ENCODE measurements around the gene PDLIM1. TPM values are rescaled to one million over a fixed set of nuclear protein-coding genes. Genes with fewer than 3 reads are reported as not detected.
A peak's percentile ranks its signal among the peaks of the same experiment; 100 is the strongest.
"Not testable (repeated sequence)": the region's sequence is repeated elsewhere in the genome, so short reads cannot be mapped to it uniquely, and the experiment has no call there.

PDLIM1 gene
- total RNA-seq, 6 experiments from 2014 or later = 63.9 to 105 (median 82.1) TPM

DNA sequence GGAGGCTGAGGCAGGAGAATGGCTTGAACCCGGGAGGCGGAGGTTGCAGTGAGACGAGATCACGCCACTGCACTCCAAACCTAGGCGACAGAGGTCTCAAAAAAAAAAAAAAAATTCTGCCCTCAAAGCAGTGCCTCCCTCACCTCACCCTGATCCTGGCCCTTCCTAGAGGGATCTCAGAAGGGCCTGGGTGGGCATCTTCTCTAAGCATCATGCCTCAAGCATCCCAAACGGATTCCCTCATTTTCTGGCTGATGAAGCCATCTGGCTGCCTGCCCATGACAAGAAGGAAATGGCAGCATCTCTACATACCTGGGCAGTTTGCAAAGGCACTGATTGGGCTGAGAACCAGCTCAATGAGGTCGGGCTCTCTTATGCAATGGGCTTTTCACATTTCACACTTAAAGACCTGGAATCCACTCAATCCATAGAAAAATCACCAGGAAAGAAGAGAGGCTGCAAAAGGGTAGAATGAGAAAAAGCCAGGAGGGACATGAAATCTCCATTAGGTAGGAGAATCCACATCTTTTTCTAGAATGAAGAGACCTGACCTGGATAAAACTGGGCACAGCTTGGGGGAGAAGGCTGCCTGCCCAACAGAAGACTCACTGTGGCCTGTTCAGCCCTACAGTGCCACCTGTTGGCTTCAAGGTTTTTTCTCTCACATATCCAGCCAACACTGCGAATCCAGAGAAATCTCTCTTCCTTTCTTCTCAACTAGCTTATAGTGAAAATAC, 48.1 kb downstream of the PDLIM1 start:
- intact Hi-C loops (cut with DNase I) = loop anchor here in 1 of 2 donors (10.0 kb wide), 1 partner anchor 122 kb away; no protein-coding TSS in a partner anchor
- Histone ChIP-seq H3K27me3 (no peaks in the 10 kb centered on the region), H3K27ac (no peak overlapping the region), H3K9me3 (no peaks in the 10 kb centered on the region), H3K4me3 (no peak overlapping the region), H3K4me1 (peaks cover 0 to 7% (median 0%) of the 10 kb centered on the region in 4 donors), H3K36me3 (peaks cover 3 to 61% (median 16%) of the 10 kb centered on the region in 4 donors)
- DNase-seq (no peak), ATAC-seq (peak; percentile 56 to 87 (median 81))
- WGBS (ENCODE audit: insufficient coverage, low coverage, low lambda C conversion rate, missing lambda C conversion rate) = 48% methylated on average over 4 of the region's 8 CpGs
- TF ChIP-seq CTCF (IDR thresholded peaks at IDR 0.05) (peak; percentile 39 to 68 (median 58)), POLR2A (IDR thresholded peaks at IDR 0.05) (no peak)

DNA sequence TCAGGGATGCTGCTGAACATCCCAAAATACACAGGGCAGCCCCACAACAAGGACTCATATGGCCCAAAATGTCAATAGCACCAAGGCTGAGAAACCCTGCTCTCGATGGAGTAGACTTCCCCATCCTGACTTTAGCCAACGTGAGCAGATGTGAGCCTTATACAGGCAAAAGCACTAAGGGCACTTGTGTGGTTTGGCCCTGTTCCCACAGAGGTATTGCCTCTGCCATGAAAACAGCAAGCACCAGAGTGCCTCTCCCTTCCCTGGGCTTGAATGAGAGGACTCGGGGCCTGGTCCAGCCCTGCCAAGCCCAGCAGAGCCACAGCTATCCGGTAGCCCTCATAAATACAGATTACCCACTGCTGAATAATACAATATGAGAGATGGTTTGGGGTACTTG, 49.3 kb downstream of the PDLIM1 start:
- Histone ChIP-seq H3K9me3 (no peaks in the 10 kb centered on the region), H3K27ac (no peak overlapping the region), H3K4me1 (peaks cover 0 to 7% (median 0%) of the 10 kb centered on the region in 4 donors), H3K27me3 (no peaks in the 10 kb centered on the region), H3K4me3 (no peak overlapping the region), H3K36me3 (peaks cover 5 to 67% (median 19%) of the 10 kb centered on the region in 4 donors)
- no CpG with 5 or more reads among the region's 4 CpGs for WGBS (ENCODE audit: insufficient coverage, low coverage, low lambda C conversion rate, missing lambda C conversion rate)
- TF ChIP-seq POLR2A (IDR thresholded peaks at IDR 0.05) (no peak), CTCF (IDR thresholded peaks at IDR 0.05) (no peak)
- intact Hi-C loops (cut with DNase I) = loop anchor here in 1 of 2 donors (10.0 kb wide), 1 partner anchor 123 kb away; no protein-coding TSS in a partner anchor
- ATAC-seq (no peak), DNase-seq (no peak)

GRCh38 chr10:95240811-95241210, 50.0 kb downstream of the PDLIM1 start:
- intact Hi-C loops (cut with DNase I) = loop anchor here in 1 of 2 donors (10.0 kb wide), 1 partner anchor 124 kb away; no protein-coding TSS in a partner anchor
- Histone ChIP-seq H3K4me3 (no peak overlapping the region), H3K27me3 (no peaks in the 10 kb centered on the region), H3K36me3 (peaks cover 5 to 66% (median 19%) of the 10 kb centered on the region in 4 donors), H3K27ac (no peak overlapping the region), H3K4me1 (peaks cover 0 to 7% (median 0%) of the 10 kb centered on the region in 4 donors), H3K9me3 (no peaks in the 10 kb centered on the region)
- no peak for TF ChIP-seq POLR2A (IDR thresholded peaks at IDR 0.05)
- TF ChIP-seq CTCF (IDR thresholded peaks at IDR 0.05) = no peak
- ATAC-seq (no peak), DNase-seq (no peak)
- WGBS (ENCODE audit: insufficient coverage, low coverage, low lambda C conversion rate, missing lambda C conversion rate) = 78% methylated on average over 4 of the region's 6 CpGs

GRCh38 chr10:95240096-95240495, 50.7 kb downstream of the PDLIM1 start:
- not testable (repeated sequence) for DNase-seq, ATAC-seq, H3K27me3 ChIP-seq, H3K4me3 ChIP-seq, H3K4me1 ChIP-seq, H3K9me3 ChIP-seq, H3K27ac ChIP-seq
- intact Hi-C loops (cut with DNase I) = loop anchor here in 1 of 2 donors (10.0 kb wide), 1 partner anchor 125 kb away; no protein-coding TSS in a partner anchor
- WGBS (ENCODE audit: insufficient coverage, low coverage, low lambda C conversion rate, missing lambda C conversion rate) = 89% methylated on average over 3 of the region's 3 CpGs
- peaks cover 5 to 59% (median 15%) of the 10 kb centered on the region in 4 donors for H3K36me3 ChIP-seq
